Measurements from ENCODE around the gene PCDHB11.
"Not testable (repeated sequence)": the region's sequence is repeated elsewhere in the genome, so short reads cannot be mapped to it uniquely, and the experiment has no call there.

PCDHB11 gene

DNA sequence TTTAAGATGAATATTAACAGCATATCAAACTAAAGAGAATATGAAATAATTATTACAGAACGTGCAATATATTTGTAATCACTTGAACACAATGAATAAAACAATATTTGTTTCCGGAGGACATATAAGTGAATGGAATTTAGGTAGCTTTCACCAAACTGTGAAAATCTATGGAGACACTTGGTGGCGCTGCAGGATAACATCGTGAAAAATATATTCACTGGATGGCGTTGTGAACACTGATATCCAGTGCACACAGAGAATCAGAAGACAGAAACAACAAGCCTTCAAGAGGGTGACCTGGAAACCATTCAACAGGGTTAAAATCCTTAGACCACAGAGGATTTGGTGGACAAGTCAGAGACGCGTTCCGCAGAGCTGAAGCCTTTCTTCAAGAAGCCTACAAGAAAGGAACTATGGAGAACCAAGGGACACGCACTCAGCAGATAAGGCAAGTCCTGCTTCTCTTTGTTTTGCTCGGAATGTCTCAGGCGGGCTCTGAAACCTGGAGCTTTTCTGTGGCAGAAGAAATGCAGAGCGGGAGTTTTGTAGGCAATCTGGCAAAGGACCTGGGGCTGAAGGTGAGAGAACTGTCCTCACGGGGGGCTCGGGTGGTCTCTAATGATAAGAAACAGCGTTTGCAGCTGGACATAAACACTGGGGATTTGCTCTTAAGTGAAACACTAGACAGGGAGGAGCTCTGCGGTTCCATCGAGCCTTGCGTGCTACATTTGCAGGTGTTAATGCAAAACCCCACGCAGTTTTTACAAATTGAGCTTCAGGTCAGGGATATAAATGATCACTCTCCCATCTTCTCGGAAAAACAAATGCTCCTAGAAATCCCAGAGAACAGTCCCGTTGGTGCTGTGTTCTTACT is at the start of gene PCDHB11:
Gene PCDHB11 (plus strand): TSS at position 269 of the 877 bp plus-strand sequence. CDS start 148 bp downstream, at position 417.
- no peak for DNase-seq (ENCODE audit: low read depth in 2 of 3, low spot score in 2 of 3)

DNA sequence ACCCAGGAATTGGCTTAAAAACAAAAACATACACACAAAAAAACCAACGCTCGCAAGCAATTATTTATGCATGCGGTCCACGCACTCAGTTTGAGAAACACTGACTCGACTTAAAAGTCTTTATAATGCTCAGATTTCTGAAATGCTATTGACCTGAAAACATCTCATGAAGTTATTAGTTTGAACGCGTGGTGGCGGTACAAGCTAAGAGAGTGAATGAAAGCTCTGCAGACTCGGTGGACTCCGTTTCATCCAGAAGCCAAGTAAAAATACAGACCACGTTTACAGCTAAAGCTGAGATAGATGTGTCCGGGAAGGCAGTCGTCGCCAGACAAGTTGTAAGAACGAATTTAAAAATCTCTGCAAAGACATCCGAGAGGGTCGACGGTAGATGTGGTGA is 49.6 kb upstream of the PCDHB11 start, which contains the start of gene PCDHB6:
Gene PCDHB6 (plus strand): TSS at position 246 of the 400 bp plus-strand sequence. CDS start 201 bp downstream, outside the sequence.
- DNase-seq (ENCODE audit: low read depth in 2 of 3, low spot score in 2 of 3), result no peak

GRCh38 chr5:141150224-141150992 is 49.0 kb upstream of the PCDHB11 start:
- no peak for DNase-seq (ENCODE audit: low read depth in 2 of 3, low spot score in 2 of 3)

DNA sequence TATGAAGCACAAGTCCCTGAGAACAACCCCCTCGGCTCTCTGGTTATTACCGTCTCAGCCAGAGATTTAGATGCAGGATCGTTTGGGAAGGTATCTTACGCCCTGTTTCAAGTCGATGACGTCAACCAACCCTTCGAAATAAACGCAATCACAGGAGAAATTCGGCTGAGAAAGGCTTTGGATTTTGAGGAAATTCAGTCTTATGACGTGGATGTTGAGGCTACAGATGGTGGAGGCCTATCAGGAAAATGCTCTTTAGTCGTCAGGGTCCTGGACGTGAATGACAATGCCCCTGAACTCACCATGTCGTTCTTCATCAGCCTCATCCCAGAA is 48.5 kb upstream of the PCDHB11 start:
- no peak for DNase-seq (ENCODE audit: low read depth in 2 of 3, low spot score in 2 of 3)

DNA sequence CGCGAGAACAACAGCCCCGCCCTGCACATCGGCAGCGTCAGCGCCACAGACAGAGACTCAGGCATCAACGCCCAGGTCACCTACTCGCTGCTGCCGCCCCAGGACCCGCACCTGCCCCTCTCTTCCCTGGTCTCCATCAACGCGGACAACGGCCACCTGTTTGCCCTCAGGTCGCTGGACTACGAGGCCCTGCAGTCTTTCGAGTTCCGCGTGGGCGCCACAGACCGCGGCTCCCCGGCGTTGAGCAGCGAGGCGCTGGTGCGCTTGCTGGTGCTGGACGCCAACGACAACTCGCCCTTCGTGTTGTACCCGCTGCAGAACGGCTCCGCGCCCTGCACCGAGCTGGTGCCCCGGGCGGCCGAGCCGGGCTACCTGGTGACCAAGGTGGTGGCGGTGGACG is 47.8 kb upstream of the PCDHB11 start:
- not testable (repeated sequence) for DNase-seq (ENCODE audit: low read depth in 2 of 3, low spot score in 2 of 3)

DNA sequence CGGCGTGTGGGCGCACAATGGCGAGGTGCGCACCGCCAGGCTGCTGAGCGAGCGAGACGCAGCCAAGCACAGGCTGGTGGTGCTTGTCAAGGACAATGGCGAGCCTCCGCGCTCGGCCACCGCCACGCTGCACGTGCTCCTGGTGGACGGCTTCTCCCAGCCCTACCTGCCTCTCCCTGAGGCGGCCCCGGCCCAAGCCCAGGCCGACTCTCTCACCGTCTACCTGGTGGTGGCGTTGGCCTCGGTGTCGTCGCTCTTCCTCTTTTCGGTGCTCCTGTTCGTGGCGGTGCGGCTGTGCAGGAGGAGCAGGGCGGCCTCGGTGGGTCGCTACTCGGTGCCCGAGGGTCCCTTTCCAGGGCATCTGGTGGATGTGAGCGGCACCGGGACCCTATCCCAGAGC is 47.3 kb upstream of the PCDHB11 start:
- not testable (repeated sequence) for DNase-seq (ENCODE audit: low read depth in 2 of 3, low spot score in 2 of 3)

GRCh38 chr5:141155540-141156374 is 43.7 kb upstream of the PCDHB11 start:
- DNase-seq (ENCODE audit: low read depth in 2 of 3, low spot score in 2 of 3), result no peak

DNA sequence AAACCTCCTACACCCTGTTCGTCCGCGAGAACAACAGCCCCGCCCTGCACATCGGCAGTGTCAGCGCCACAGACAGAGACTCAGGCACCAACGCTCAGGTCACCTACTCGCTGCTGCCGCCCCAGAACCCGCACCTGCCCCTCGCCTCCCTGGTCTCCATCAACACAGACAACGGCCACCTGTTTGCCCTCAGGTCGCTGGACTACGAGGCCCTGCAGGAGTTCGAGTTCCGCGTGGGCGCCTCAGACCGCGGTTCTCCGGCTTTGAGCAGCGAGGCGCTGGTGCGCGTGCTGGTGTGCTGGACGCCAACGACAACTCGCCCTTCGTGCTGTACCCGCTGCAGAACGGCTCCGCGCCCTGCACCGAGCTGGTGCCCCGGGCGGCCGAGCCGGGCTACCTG is 42.1 kb upstream of the PCDHB11 start:
- not testable (repeated sequence) for DNase-seq (ENCODE audit: low read depth in 2 of 3, low spot score in 2 of 3)

DNA sequence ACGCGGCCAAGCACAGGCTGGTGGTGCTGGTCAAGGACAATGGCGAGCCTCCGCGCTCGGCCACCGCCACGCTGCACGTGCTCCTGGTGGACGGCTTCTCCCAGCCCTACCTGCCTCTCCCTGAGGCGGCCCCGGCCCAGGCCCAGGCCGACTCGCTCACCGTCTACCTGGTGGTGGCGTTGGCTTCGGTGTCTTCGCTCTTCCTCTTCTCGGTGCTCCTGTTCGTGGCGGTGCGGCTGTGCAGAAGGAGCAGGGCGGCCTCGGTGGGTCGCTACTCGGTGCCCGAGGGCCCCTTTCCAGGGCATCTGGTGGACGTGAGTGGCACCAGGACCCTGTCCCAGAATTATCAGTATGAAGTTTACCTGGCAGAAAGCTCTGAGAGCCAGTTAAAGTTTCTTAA is 41.5 kb upstream of the PCDHB11 start:
- DNase-seq (ENCODE audit: low read depth in 2 of 3, low spot score in 2 of 3), result not testable (repeated sequence)

DNA sequence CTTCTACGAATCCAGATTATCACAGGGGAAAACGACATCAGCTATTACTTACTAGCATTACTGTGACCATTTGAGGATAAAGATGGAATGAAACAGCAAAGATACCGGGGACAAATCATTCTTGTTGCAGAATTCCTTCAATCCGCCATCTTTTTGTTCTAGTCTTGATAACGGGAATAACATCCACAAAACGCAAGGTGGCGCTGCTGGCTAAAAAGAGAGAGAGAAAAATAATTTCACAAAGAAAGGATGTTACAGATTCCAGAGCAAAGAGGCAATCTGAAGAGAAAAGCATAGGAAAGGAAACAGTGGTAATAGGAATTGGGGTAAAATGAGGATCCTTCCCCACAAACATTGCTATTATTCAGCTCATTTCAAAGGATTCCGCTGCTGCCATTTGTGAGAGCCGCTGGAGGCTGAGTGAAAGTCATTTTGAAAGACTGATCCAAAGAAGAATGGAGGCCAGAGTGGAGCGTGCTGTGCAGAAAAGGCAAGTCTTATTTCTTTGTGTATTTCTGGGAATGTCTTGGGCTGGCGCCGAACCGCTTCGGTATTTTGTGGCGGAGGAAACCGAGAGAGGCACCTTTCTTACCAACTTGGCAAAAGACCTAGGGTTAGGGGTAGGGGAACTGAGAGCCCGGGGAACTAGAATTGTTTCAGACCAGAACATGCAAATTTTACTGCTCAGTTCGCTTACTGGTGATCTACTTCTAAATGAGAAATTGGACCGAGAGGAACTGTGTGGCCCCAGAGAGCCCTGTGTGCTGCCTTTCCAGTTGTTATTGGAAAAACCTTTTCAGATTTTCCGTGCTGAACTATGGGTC is 26.8 kb upstream of the PCDHB11 start, which contains the start of gene PCDHB7:
Gene PCDHB7 (plus strand): TSS at position 264 of the 824 bp plus-strand sequence. CDS start 192 bp downstream, at position 456.
- DNase-seq (ENCODE audit: low read depth in 2 of 3, low spot score in 2 of 3), result no peak

- not testable (repeated sequence) for DNase-seq (ENCODE audit: low read depth in 2 of 3, low spot score in 2 of 3)
Measured at GRCh38 chr5:141174291-141175104, 24.9 kb upstream of the PCDHB11 start.

DNA sequence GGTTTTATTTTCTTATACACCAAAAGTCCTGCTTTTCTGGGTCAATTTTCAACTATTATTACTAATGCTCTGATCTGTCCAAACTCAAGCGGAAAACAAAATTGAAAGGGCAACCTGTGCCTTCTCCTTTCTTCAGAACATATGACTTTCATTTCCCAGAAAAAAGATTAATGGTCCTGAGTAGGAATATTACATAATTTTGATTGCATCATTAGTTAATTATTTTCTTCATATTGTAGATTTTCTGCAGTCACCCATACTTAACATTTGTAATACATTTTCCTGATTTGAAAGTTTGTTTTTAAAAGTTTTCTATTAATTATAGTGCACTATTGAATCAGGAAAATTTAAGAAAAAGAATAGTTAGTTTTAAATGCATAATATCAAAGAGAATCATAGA is 23.5 kb upstream of the PCDHB11 start:
- no peak for DNase-seq (ENCODE audit: low read depth in 2 of 3, low spot score in 2 of 3)

DNA sequence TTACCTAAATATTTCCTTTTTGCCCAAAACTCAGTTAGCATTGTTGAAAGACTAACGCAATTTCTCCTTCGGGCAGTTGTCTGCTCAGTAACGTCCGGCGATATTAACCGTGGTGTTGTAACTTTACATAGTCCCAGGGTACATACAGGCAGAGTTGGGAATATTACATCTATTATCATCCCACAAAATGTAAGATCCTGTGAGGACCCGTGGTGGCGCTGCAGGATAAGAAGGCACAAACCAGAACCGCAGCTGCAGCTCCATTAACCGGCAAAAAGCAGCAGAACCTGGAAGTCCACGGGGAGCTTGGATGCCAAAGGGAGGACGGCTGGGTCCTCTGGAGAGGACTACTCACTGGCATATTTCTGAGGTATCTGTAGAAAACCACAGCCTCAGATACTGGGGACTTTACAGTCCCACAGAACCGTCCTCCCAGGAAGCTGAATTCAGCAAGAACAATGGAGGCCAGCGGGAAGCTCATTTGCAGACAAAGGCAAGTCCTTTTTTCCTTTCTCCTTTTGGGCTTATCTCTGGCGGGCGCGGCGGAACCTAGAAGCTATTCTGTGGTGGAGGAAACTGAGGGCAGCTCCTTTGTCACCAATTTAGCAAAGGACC is 21.7 kb upstream of the PCDHB11 start, which contains the start of gene PCDHB8:
Gene PCDHB8 (plus strand): TSS at position 214 of the 615 bp plus-strand sequence. CDS start 245 bp downstream, at position 459.
- not testable (repeated sequence) for DNase-seq (ENCODE audit: low read depth in 2 of 3, low spot score in 2 of 3)

DNA sequence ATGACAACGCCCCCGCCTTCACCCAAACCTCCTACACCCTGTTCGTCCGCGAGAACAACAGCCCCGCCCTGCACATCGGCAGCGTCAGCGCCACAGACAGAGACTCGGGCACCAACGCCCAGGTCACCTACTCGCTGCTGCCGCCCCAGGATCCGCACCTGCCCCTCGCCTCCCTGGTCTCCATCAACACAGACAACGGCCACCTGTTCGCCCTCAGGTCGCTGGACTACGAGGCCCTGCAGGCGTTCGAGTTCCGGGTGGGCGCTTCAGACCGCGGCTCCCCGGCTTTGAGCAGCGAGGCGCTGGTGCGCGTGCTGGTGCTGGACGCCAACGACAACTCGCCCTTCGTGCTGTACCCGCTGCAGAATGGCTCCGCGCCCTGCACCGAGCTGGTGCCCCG is 20.1 kb upstream of the PCDHB11 start:
- not testable (repeated sequence) for DNase-seq (ENCODE audit: low read depth in 2 of 3, low spot score in 2 of 3)

GRCh38 chr5:141179876-141180275 is 19.6 kb upstream of the PCDHB11 start:
- DNase-seq (ENCODE audit: low read depth in 2 of 3, low spot score in 2 of 3), result not testable (repeated sequence)

DNA sequence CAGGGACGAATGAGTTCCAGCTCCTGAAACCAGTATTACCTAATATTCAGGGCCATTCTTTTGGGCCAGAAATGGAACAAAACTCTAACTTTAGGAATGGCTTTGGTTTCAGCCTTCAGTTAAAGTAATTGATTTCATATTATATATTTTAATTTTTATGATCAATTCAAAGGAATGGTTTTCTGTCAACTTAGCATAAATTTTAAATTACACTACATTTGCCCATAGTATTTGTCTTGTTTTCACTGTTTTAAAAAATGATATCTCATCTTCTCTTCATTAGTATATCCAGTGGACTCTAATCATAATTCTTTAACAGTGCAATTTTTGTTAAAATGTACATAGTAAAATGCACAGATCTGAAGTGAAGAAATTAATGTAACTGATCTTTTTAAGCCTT is 19.1 kb upstream of the PCDHB11 start:
- DNase-seq (ENCODE audit: low read depth in 2 of 3, low spot score in 2 of 3), result no peak

- DNase-seq (ENCODE audit: low read depth in 2 of 3, low spot score in 2 of 3), result no peak
Measured at GRCh38 chr5:141182248-141182647, 17.2 kb upstream of the PCDHB11 start, which contains the start of gene PCDHB16. TSS of gene PCDHB16 (plus strand) at chr5:141182387. CDS start at chr5:141182560, 173 bp downstream.

DNA sequence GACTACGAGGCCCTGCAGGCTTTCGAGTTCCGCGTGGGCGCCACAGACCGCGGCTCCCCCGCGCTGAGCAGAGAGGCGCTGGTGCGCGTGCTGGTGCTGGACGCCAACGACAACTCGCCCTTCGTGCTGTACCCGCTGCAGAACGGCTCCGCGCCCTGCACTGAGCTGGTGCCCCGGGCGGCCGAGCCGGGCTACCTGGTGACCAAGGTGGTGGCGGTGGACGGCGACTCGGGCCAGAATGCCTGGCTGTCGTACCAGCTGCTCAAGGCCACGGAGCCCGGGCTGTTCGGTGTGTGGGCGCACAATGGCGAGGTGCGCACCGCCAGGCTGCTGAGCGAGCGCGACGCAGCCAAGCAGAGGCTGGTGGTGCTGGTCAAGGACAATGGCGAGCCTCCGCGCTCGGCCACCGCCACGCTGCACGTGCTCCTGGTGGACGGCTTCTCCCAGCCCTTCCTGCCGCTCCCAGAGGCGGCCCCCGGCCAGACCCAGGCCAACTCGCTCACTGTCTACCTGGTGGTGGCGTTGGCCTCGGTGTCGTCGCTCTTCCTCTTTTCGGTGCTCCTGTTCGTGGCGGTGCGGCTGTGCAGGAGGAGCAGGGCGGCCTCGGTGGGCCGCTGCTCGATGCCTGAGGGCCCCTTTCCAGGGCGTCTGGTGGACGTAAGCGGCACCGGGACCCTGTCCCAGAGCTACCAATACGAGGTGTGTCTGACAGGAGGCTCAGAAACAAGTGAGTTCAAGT is 15.1 kb upstream of the PCDHB11 start:
- not testable (repeated sequence) for DNase-seq (ENCODE audit: low read depth in 2 of 3, low spot score in 2 of 3)

All from activated CD8-positive, alpha-beta memory T cell treated with anti-CD3 and anti-CD28 coated beads for 48 hours (primary cell).